Stimulated activated CD8-positive, alpha-beta memory T cell treated with anti-CD3 and anti-CD28 coated beads, Interleukin-15, amount 100 ng/mL, for 48 hours (primary cell): ENCODE measurements around the gene CTRL.

Experiments
- DNase-seq, 2 donors: peaks; one replicate each; pipeline ENCODE4 v3.0.0-alpha.2; 2020; ENCODE audit warnings: low read depth in 2 of 2

Gene CTRL

DNA sequence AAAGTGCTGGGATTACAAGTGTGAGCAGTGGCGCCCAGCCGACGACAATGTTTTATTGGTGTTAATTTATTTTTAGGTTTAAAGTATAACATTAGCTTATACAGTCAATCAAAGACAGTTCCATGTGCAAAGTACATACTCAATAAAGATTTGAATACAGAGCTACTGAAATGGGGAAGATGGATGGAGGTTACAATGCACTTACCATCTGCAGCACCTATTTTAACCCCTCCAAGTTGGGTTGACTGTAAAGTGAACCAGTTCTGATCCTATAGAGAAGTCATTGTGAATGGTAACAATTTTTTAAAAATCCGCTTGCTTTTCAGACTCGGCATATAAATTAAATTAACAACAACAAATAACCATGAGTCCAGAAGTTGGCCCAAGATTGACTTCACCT is 39.3 kb downstream of the CTRL start:
- DNase-seq, result no peak

DNA sequence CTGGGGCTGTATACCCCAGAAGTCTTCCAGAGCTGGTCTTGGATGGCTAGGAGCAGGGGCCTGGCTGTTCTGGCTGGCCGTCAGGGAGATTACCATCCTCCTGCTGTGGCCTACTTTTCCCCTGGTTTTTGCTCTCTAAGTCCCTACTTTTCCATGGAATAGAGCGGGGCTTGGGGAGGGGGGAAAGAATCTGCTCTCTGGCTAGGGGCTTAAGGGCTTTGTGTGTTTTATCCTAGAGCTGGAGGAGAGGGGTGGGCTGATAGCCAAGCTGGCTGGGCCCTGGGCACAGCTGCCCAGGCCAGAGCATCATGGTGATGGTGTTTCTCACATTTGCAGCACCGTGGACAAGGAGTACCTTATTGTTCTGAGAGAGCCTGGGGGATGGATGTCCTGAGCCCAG is 43.3 kb downstream of the CTRL start:
- DNase-seq, result no peak

DNA sequence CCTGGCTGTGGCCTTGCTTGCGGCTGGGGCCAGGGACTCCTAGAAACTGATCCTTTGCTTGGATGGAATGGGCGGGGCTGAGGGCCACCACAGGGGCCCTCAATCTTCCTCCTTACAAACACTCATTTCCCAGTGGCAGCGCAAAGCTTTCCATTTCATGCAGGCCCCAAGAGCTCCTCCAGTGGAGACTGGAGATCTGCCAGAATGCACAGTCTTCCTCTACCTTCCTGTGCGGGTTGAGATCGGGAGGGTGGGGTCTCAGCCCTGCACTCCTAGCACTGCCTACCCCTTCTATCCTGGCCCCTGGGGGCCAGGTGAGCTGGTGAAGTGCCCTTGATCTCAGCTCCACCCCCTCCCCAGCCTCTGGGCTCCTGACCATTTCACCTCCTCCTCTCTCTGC is 45.3 kb downstream of the CTRL start:
- DNase-seq, result no peak

DNA sequence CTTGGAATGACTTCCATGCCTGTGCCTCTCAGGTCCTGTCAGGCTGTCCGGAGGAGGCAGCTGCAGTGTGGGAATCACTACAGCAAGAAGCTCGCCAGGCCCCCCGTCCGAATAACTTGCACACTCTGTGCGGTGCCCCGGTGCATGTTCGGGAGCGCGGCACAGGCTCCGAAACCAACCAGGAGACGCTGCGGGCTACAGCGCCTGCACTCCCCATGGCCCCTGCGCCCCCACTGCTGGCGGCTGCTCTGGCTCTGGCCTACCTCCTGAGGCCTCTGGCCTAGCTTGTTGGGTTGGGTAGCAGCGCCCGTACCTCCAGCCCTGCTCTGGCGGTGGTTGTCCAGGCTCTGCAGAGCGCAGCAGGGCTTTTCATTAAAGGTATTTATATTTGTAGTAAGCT is 45.7 kb downstream of the CTRL start:
- no peak for DNase-seq

DNA sequence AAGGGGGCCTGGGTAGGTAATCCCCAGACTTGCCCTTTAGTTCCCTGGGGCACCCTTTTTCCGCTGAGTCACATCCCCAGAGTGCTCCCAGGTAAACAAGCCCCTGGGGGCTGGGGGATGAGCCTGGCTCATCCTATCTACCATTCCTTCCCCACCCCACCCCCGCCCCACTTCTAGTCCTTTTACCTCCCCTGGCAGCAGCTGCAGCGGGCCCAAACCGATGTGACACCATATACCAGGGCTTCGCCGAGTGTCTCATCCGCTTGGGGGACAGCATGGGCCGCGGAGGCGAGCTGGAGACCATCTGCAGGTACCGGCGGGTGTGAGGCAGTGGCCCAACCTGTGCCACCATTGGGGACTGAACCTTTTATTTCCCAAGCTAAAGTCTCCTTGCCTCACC is 46.1 kb downstream of the CTRL start:
- DNase-seq, result no peak

DNA sequence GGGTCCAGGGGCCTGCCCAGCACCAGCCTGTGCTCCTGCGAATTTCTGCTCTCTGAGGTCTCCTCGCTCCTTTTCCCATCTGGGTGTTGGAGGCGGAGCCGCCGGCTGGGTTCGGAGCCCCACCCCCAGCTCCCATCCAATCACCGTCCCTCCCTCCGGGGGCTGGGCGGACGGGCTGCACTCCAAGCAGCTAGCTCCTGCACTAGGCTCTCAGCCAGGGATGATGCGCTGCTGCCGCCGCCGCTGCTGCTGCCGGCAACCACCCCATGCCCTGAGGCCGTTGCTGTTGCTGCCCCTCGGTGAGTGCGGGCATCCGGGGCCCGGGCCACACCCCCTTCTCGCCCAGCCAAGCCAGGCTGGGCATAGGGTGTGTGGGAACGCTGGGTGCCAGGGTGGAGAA is 47.0 kb downstream of the CTRL start, which contains the start of gene NRN1L:
Gene NRN1L (plus strand): TSS at position 202 of the 400 bp plus-strand sequence. CDS start 19 bp downstream, at position 221.
- no peak for DNase-seq

DNA sequence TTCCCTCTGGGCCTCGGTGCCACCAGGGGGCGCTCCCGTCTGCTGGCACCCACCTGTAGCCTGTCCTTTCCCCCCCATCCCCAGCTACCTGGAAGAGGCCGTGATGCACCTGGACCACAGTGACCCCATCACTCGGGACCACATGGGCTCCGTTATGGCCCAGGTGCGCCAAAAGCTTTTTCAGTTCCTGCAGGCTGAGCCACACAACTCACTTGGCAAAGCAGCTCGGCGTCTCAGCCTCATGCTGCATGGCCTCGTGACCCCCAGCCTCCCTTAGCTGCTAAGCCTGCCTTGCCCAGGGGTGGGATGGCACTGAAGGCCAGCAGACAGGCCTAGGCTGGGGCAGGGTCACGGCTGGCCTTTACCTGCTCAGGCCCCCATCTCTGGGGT is 47.8 kb downstream of the CTRL start:
- DNase-seq, result peak; percentile 49 to 50

DNA sequence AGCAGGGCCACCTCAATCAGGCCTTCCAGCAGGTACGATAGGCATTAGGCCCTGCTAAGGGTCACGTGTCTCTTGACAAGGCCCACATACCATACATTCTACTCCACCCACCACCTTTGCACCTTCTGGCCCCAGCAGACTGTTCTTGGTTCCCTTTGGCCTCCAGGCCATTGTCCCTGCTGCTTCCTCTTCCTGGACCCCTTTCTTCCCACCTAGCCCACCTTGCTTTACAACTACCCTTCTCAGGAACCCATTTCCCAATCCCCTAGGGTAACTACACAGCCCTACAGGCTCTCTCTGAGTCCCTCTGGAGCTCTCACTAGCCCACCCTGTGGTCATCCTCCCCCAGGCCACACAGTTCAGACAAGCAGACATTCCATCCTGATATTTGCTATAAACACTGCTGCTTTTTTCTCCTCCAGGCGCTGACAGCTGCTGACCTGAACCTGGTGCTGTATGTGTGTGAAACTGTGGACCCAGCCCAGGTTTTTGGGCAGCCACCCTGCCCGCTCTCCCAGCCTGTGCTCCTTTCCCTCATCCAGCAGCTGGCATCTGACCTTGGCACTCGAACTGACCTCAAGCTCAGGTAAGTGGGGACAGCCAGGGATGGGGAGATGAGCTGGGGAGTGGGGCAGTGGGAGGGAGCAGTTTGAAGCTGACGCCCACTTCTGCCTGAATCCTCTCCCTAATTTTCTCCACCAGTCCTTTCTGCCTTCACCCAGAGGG is 48.4 kb downstream of the CTRL start:
- no peak for DNase-seq

DNA sequence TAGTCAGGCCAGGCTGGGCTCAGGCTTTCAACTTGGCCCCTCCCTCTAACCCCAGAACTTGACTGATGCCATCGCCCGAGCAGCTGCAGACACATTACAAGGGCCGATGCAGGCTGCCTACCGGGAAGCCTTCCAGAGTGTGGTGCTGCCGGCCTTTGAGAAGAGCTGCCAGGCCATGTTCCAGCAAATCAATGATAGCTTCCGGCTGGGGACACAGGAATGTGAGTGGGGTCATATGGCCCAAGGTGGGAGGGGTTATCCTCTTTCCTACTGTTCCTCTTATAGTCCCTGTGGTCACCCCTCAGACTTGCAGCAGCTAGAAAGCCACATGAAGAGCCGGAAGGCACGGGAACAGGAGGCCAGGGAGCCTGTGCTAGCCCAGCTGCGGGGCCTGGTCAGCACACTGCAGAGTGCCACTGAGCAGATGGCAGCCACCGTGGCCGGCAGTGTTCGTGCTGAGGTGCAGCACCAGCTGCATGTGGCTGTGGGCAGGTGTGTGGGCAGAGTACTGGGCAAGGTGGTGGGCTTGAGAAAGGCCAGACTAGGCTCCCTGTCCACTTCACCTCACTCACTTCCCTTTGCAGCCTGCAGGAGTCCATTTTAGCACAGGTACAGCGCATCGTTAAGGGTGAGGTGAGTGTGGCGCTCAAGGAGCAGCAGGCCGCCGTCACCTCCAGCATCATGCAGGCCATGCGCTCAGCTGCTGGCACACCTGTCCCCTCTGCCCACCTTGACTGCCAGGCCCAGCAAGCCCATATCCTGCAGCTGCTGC is 49.1 kb downstream of the CTRL start:
- DNase-seq, result no peak

DNA sequence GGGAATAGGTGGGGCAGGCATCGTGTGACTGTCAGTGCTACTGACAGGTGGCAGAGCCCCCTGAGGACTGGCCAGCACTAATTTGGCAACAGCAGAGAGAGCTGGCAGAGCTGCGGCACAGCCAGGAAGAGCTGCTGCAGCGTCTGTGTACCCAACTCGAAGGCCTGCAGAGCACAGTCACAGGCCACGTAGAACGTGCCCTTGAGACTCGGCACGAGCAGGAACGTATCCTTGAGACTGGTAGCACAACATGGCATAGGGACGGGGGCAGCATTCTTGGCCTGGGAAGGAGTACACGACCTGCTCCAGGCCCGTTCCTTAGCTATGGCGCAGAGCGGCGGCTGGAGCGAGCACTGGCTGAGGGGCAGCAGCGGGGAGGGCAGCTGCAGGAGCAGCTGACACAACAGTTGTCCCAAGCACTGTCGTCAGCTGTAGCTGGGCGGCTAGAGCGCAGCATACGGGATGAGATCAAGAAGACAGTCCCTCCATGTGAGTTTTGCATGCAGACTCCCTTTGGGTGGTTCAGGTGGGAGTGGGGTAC is 50.0 kb downstream of the CTRL start:
- no peak for DNase-seq

DNA sequence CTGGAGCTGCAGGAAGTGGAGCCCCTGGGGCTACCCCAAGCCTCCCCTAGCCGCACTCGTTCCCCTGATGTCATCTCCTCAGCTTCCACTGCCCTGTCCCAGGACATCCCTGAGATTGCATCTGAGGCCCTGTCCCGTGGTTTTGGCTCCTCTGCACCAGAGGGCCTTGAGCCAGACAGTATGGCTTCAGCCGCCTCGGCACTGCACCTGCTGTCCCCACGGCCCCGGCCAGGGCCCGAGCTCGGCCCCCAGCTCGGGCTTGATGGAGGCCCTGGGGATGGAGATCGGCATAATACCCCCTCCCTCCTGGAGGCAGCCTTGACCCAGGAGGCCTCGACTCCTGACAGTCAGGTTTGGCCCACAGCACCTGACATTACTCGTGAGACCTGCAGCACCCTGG is 51.1 kb downstream of the CTRL start:
- no peak for DNase-seq

DNA sequence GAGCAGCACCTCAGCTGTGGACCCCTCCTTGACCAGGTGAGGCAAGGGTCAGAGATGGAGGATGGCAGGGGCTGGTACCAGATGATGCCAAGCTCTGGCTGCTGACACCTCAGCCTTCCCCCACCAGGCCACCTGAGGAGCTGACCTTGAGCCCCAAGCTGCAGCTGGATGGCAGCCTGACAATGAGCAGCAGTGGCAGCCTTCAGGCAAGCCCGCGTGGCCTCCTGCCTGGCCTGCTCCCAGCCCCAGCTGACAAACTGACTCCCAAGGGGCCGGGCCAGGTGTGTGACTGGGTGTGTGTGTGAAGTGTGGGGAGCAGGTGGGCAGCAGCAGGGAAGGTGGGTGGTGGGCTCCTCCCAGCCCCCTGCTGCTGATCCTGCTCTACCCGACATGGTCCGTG is 51.7 kb downstream of the CTRL start:
- DNase-seq, result no peak
